GM23338 (cell line): ENCODE data around the gene PCBP4.

ENCODE experiments used
- CREB1 ChIP-seq: fragments of 250-450 bp; sonication (Bioruptor Pico); IDR thresholded peaks from 2 replicates; pipeline ENCODE4 v1.5.0; 2020; ENCODE audit warnings: low read depth, mild to moderate bottlenecking, moderate library complexity
- EZH2 ChIP-seq: fragments of 200-600 bp; sonication (generic); IDR thresholded peaks from one replicate; pipeline ENCODE4 v1.8.0; 2017; ENCODE audit warnings: antibody characterized with exemption, mild to moderate bottlenecking, low read depth; ENCODE audit not compliant: unreplicated experiment
- EZH2phosphoT487 ChIP-seq: fragments of 200-600 bp; sonication (generic); IDR thresholded peaks from one replicate; pipeline ENCODE4 v1.8.1; 2018; ENCODE audit warnings: antibody characterized with exemption; ENCODE audit not compliant: unreplicated experiment
- JUNB ChIP-seq: IDR thresholded peaks from one replicate; pipeline ENCODE4 v1.6.1; 2016; ENCODE audit warnings: antibody characterized with exemption; ENCODE audit not compliant: unreplicated experiment
- NANOG ChIP-seq: IDR thresholded peaks from 2 replicates; pipeline ENCODE4 v1.6.1; 2016; ENCODE audit warnings: antibody characterized with exemption, borderline replicate concordance
- POLR2AphosphoS5 ChIP-seq: IDR thresholded peaks from 2 replicates; pipeline ENCODE4 v1.6.1; 2016; ENCODE audit warnings: antibody characterized with exemption, low read depth
- STAT1 ChIP-seq: IDR thresholded peaks from one replicate; pipeline ENCODE4 v1.6.1; 2016; ENCODE audit warnings: antibody characterized with exemption; ENCODE audit not compliant: unreplicated experiment
- ZNF114 ChIP-seq: fragments of 250-450 bp; sonication (Bioruptor Pico); IDR thresholded peaks from 2 replicates; pipeline ENCODE4 v1.5.0; 2020; ENCODE audit warnings: mild to moderate bottlenecking, moderate library complexity
- ZNF331 ChIP-seq: fragments of 250-450 bp; sonication (Bioruptor Pico); IDR thresholded peaks from 2 replicates; pipeline ENCODE4 v1.5.0; 2020; ENCODE audit warnings: low read depth, mild to moderate bottlenecking, moderate library complexity
- TF ChIP-seq, protein P1 (sequence below), 2 experiments: fragments of 200-600 bp in 1 of 2; sonication (generic) in 1 of 2; conservative IDR thresholded peaks; 2 replicates each; pipeline versions ENCODE4 v1.5.1 to v1.6.1; 2016 to 2017; ENCODE audit warnings: antibody characterized with exemption in 2 of 2, low read depth in 2 of 2, mild to moderate bottlenecking in 2 of 2, moderate library complexity in 1 of 2
- TF ChIP-seq, protein P2 (sequence below): IDR thresholded peaks from one replicate; pipeline ENCODE4 v1.6.1; 2018; ENCODE audit warnings: antibody characterized with exemption; ENCODE audit not compliant: unreplicated experiment
- TF ChIP-seq, protein P3 (sequence below): IDR thresholded peaks from 2 replicates; pipeline ENCODE4 v1.6.1; 2016; ENCODE audit warnings: antibody characterized with exemption

DNA sequence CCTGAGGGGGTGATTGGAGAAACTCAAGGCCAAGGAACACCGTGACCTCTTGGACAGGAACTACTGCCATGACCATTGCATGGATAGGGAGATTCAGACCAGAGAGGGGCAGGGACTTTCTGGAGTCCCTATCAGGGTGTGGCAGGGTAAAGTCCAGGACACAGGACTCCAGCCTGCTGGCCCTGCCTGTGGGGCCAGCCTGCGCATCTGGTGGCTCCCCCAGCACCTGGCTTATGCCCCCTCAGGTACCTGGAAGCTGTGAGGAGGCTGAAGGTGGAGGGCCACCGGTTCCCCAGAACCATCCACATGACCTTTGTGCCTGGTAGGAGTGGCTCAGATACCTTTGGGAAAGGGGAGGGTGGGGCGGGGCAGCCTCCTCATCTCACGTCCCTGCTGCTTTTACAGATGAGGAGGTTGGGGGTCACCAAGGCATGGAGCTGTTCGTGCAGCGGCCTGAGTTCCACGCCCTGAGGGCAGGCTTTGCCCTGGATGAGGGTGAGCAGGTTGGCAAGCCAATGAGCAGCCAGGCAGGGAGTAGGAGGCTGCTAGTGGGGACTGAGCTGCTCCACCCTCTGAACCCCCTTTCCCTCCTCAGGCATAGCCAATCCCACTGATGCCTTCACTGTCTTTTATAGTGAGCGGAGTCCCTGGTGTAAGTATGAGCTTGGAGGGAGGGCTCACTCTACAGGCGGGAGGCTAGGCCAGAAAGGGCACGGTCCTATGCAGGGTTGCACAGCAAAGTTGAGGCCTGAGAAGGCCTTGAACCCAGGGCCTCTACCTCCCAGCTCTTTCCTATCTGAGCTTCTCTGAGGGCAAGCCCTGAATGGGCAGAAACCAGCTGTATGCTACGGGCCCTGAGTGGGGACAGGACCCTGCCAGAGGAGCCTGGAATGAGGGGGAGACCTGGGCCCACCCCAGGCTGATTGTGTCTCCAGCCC, 19.0 kb upstream of the PCBP4 start:
- TF ChIP-seq, protein P1, sequence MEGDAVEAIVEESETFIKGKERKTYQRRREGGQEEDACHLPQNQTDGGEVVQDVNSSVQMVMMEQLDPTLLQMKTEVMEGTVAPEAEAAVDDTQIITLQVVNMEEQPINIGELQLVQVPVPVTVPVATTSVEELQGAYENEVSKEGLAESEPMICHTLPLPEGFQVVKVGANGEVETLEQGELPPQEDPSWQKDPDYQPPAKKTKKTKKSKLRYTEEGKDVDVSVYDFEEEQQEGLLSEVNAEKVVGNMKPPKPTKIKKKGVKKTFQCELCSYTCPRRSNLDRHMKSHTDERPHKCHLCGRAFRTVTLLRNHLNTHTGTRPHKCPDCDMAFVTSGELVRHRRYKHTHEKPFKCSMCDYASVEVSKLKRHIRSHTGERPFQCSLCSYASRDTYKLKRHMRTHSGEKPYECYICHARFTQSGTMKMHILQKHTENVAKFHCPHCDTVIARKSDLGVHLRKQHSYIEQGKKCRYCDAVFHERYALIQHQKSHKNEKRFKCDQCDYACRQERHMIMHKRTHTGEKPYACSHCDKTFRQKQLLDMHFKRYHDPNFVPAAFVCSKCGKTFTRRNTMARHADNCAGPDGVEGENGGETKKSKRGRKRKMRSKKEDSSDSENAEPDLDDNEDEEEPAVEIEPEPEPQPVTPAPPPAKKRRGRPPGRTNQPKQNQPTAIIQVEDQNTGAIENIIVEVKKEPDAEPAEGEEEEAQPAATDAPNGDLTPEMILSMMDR (conservative IDR thresholded peaks at IDR 0.05; ENCODE audit: low read depth in 2 of 2) = no peak
- no peak for TF ChIP-seq EZH2
- TF ChIP-seq POLR2AphosphoS5 = no peak
- TF ChIP-seq STAT1 = no peak
- no peak for TF ChIP-seq EZH2phosphoT487
- TF ChIP-seq CREB1 = no peak
- no peak for TF ChIP-seq NANOG
- TF ChIP-seq JUNB = no peak
- TF ChIP-seq, protein P2, sequence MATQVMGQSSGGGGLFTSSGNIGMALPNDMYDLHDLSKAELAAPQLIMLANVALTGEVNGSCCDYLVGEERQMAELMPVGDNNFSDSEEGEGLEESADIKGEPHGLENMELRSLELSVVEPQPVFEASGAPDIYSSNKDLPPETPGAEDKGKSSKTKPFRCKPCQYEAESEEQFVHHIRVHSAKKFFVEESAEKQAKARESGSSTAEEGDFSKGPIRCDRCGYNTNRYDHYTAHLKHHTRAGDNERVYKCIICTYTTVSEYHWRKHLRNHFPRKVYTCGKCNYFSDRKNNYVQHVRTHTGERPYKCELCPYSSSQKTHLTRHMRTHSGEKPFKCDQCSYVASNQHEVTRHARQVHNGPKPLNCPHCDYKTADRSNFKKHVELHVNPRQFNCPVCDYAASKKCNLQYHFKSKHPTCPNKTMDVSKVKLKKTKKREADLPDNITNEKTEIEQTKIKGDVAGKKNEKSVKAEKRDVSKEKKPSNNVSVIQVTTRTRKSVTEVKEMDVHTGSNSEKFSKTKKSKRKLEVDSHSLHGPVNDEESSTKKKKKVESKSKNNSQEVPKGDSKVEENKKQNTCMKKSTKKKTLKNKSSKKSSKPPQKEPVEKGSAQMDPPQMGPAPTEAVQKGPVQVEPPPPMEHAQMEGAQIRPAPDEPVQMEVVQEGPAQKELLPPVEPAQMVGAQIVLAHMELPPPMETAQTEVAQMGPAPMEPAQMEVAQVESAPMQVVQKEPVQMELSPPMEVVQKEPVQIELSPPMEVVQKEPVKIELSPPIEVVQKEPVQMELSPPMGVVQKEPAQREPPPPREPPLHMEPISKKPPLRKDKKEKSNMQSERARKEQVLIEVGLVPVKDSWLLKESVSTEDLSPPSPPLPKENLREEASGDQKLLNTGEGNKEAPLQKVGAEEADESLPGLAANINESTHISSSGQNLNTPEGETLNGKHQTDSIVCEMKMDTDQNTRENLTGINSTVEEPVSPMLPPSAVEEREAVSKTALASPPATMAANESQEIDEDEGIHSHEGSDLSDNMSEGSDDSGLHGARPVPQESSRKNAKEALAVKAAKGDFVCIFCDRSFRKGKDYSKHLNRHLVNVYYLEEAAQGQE = no peak
- no peak for TF ChIP-seq ZNF331 (CRISPR knock-in tag)
- TF ChIP-seq, protein P3, sequence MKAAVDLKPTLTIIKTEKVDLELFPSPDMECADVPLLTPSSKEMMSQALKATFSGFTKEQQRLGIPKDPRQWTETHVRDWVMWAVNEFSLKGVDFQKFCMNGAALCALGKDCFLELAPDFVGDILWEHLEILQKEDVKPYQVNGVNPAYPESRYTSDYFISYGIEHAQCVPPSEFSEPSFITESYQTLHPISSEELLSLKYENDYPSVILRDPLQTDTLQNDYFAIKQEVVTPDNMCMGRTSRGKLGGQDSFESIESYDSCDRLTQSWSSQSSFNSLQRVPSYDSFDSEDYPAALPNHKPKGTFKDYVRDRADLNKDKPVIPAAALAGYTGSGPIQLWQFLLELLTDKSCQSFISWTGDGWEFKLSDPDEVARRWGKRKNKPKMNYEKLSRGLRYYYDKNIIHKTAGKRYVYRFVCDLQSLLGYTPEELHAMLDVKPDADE = no peak
- no peak for TF ChIP-seq ZNF114 (CRISPR knock-in tag)
